Sigmoid colon (tissue), 4 donors: ENCODE data around the gene GABBR2.

Experiments used
- EP300 ChIP-seq, 4 donors: sonication (generic); formaldehyde crosslinking; IDR thresholded peaks; one replicate each; pipeline ENCODE4 v1.6.1; 2017; ENCODE audit warnings: antibody characterized with exemption in 4 of 4
- POLR2A ChIP-seq, 2 donors: fragments of 450-650 bp; IDR thresholded peaks; one replicate each; pipeline ENCODE4 v1.6.1; 2016; ENCODE audit warnings: antibody characterized with exemption in 2 of 2, mild to moderate bottlenecking in 2 of 2, moderate library complexity in 2 of 2
- TF ChIP-seq, protein P1 (sequence below), 4 experiments: fragments of 450-650 bp in 3 of 4; fragments of 200-600 bp in 1 of 4; IDR thresholded peaks; one replicate each; pipeline ENCODE4 v1.5.1; 2016 to 2019; ENCODE audit warnings: antibody characterized with exemption in 4 of 4, mild to moderate bottlenecking in 3 of 4, moderate library complexity in 2 of 4

DNA sequence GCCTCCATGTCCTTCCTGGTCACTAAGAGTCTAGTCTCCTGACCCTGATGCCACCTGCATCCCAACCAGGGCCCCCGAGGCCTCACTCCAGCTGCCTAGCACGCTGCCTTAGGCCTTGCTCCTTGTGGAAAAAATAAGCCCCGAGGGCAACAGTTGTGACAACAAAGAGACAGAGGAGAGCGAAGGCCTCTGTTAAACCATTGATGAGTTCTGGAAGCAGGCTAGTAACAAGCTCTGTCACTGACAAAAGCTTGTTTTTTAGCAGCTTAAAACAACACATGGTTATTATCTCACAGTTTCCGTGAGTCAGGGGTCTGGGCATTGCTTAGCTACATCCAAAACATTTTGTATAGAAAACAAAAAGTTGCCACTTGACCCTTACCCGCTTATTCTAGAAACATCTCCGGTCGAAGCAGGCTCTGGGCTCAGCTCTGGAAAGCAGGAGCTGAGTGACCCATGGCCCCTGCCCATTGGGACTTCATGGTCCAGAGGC, 405.1 kb downstream of the GABBR2 start:
- TF ChIP-seq POLR2A (IDR thresholded peaks at IDR 0.05) (no peak), EP300 (IDR thresholded peaks at IDR 0.05) (no peak)
- TF ChIP-seq, protein P1, sequence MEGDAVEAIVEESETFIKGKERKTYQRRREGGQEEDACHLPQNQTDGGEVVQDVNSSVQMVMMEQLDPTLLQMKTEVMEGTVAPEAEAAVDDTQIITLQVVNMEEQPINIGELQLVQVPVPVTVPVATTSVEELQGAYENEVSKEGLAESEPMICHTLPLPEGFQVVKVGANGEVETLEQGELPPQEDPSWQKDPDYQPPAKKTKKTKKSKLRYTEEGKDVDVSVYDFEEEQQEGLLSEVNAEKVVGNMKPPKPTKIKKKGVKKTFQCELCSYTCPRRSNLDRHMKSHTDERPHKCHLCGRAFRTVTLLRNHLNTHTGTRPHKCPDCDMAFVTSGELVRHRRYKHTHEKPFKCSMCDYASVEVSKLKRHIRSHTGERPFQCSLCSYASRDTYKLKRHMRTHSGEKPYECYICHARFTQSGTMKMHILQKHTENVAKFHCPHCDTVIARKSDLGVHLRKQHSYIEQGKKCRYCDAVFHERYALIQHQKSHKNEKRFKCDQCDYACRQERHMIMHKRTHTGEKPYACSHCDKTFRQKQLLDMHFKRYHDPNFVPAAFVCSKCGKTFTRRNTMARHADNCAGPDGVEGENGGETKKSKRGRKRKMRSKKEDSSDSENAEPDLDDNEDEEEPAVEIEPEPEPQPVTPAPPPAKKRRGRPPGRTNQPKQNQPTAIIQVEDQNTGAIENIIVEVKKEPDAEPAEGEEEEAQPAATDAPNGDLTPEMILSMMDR (IDR thresholded peaks at IDR 0.05): no peak
